ENCODE data around the gene FKBP3.

GRCh38 chr14:45123271-45123670 lies 11.0 kb downstream of the FKBP3 start:
- TF ChIP-seq, protein P1, sequence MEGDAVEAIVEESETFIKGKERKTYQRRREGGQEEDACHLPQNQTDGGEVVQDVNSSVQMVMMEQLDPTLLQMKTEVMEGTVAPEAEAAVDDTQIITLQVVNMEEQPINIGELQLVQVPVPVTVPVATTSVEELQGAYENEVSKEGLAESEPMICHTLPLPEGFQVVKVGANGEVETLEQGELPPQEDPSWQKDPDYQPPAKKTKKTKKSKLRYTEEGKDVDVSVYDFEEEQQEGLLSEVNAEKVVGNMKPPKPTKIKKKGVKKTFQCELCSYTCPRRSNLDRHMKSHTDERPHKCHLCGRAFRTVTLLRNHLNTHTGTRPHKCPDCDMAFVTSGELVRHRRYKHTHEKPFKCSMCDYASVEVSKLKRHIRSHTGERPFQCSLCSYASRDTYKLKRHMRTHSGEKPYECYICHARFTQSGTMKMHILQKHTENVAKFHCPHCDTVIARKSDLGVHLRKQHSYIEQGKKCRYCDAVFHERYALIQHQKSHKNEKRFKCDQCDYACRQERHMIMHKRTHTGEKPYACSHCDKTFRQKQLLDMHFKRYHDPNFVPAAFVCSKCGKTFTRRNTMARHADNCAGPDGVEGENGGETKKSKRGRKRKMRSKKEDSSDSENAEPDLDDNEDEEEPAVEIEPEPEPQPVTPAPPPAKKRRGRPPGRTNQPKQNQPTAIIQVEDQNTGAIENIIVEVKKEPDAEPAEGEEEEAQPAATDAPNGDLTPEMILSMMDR (IDR thresholded peaks at IDR 0.05): no peak
- TF ChIP-seq POLR2A (IDR thresholded peaks at IDR 0.05): no peak
